Peyer's patch (tissue), 4 donors: Measurements from ENCODE around the gene ARGFX.

ENCODE experiments used
- POLR2A ChIP-seq, 2 donors: fragments of 450-650 bp; IDR thresholded peaks; one replicate each; pipeline ENCODE4 v1.5.1; 2017; ENCODE audit warnings: antibody characterized with exemption in 2 of 2, mild to moderate bottlenecking in 2 of 2, moderate library complexity in 2 of 2
- TF ChIP-seq, protein P1 (sequence below), 6 experiments: fragments of 450-650 bp in 4 of 6; fragments of 200-600 bp in 2 of 6; sonication (generic) in 1 of 6; IDR thresholded peaks; one replicate each; pipeline ENCODE4 v1.5.1; 2017 to 2019; ENCODE audit warnings: antibody characterized with exemption in 6 of 6, mild to moderate bottlenecking in 3 of 6, moderate library complexity in 1 of 6

DNA sequence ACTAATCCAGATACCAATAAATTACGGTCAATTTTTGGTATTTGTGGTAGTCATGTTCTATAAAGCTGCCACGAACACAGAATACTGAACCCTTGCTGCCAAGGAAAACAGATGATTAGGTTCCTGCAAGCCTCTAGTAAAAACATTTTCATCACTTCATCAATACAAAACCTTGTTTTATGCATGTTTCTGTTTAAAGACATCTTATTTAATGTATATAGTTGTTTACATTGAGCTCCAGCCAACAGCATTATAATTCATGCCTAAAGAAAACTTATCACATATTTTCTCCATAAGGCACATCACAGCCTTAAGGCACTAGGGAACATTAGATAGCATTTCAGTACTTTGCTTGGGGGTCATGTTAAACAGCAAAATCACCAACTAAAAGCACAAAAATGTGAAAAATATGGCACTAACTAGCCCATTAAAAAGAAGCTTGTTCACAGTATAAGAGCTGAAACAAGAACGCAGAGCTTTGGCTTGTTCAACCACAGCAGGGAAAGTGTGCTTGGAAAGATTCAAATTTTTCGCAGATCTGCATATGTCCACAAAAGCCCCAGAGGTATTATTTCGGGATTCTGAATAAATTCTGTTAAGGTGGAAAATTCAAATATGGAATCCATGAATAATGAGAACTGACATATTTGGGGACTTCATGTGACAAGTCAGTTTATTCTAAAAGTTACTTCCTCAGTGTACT, 49.6 kb upstream of the ARGFX start:
- TF ChIP-seq, protein P1, sequence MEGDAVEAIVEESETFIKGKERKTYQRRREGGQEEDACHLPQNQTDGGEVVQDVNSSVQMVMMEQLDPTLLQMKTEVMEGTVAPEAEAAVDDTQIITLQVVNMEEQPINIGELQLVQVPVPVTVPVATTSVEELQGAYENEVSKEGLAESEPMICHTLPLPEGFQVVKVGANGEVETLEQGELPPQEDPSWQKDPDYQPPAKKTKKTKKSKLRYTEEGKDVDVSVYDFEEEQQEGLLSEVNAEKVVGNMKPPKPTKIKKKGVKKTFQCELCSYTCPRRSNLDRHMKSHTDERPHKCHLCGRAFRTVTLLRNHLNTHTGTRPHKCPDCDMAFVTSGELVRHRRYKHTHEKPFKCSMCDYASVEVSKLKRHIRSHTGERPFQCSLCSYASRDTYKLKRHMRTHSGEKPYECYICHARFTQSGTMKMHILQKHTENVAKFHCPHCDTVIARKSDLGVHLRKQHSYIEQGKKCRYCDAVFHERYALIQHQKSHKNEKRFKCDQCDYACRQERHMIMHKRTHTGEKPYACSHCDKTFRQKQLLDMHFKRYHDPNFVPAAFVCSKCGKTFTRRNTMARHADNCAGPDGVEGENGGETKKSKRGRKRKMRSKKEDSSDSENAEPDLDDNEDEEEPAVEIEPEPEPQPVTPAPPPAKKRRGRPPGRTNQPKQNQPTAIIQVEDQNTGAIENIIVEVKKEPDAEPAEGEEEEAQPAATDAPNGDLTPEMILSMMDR (IDR thresholded peaks at IDR 0.05): no peak
- no peak for TF ChIP-seq POLR2A (IDR thresholded peaks at IDR 0.05)
